Neural cell (in vitro differentiated cells): Measurements from ENCODE around the gene PTPRT.

Experiments
- EP300 ChIP-seq: fragments of 450-650 bp; conservative IDR thresholded peaks from 2 replicates; pipeline ENCODE4 v1.6.1; 2014; ENCODE audit warnings: antibody characterized with exemption, mild to moderate bottlenecking, moderate library complexity; ENCODE audit not compliant: poor library complexity, severe bottlenecking
- EZH2 ChIP-seq: fragments of 200-600, 300-800 bp; shearing (Covaris generic), sonication (generic); IDR thresholded peaks from 2 replicates; pipeline ENCODE4 v1.6.1; 2014; ENCODE audit warnings: antibody characterized with exemption, low read length, borderline replicate concordance, mild to moderate bottlenecking; ENCODE audit not compliant: insufficient read depth, poor library complexity, severe bottlenecking
- MXI1 ChIP-seq: fragments of 450-650 bp; conservative IDR thresholded peaks from 2 replicates; pipeline ENCODE4 v1.6.1; 2014; ENCODE audit warnings: antibody characterized with exemption, mild to moderate bottlenecking; ENCODE audit not compliant: poor library complexity, severe bottlenecking
- POLR2AphosphoS5 ChIP-seq: IDR thresholded peaks from 2 replicates; pipeline ENCODE4 v1.6.1; 2012
- RAD21 ChIP-seq: fragments of 450-650 bp; conservative IDR thresholded peaks from 2 replicates; pipeline ENCODE4 v1.6.1; 2014; ENCODE audit warnings: antibody characterized with exemption, mild to moderate bottlenecking, moderate library complexity
- REST ChIP-seq: IDR thresholded peaks from 2 replicates; pipeline ENCODE4 v1.6.1; 2012; ENCODE audit warnings: borderline replicate concordance
- TAF1 ChIP-seq: IDR thresholded peaks from 2 replicates; pipeline ENCODE4 v1.6.1; 2012; ENCODE audit warnings: low read depth
- TF ChIP-seq, protein P1 (sequence below): fragments of 450-650 bp; IDR thresholded peaks from 2 replicates; pipeline ENCODE4 v1.5.1; 2014; ENCODE audit warnings: antibody characterized with exemption, mild to moderate bottlenecking, moderate library complexity; ENCODE audit not compliant: poor library complexity, severe bottlenecking

GRCh38 chr20:43171930-43172329, 17.8 kb downstream of the PTPRT start:
- TF ChIP-seq, protein P1, sequence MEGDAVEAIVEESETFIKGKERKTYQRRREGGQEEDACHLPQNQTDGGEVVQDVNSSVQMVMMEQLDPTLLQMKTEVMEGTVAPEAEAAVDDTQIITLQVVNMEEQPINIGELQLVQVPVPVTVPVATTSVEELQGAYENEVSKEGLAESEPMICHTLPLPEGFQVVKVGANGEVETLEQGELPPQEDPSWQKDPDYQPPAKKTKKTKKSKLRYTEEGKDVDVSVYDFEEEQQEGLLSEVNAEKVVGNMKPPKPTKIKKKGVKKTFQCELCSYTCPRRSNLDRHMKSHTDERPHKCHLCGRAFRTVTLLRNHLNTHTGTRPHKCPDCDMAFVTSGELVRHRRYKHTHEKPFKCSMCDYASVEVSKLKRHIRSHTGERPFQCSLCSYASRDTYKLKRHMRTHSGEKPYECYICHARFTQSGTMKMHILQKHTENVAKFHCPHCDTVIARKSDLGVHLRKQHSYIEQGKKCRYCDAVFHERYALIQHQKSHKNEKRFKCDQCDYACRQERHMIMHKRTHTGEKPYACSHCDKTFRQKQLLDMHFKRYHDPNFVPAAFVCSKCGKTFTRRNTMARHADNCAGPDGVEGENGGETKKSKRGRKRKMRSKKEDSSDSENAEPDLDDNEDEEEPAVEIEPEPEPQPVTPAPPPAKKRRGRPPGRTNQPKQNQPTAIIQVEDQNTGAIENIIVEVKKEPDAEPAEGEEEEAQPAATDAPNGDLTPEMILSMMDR = no peak
- TF ChIP-seq EZH2 (no peak), EP300 (no peak), RAD21 (no peak), REST (no peak), POLR2AphosphoS5 (no peak), MXI1 (no peak), TAF1 (no peak)
